HG03095 (cell line): ENCODE results near the gene THSD4.

Source experiments
- ATAC-seq: cut with Tn5 transposase; IDR thresholded peaks from one replicate; pipeline ENCODE4 v1.9.1; 2021; ENCODE audit warnings: moderate library complexity; ENCODE audit not compliant: unreplicated experiment

THSD4 gene

GRCh38 chr15:71632576-71633195, 517.4 kb downstream of the THSD4 start:
- no peak for ATAC-seq

- ATAC-seq = no peak
Observed at GRCh38 chr15:71634820-71635560, 519.7 kb downstream of the THSD4 start.

GRCh38 chr15:71635735-71636134, 520.5 kb downstream of the THSD4 start:
- ATAC-seq = no peak

GRCh38 chr15:71638876-71639275, 523.6 kb downstream of the THSD4 start:
- no peak for ATAC-seq

GRCh38 chr15:71639471-71639870, 524.2 kb downstream of the THSD4 start:
- ATAC-seq = no peak

- no peak for ATAC-seq
Observed at GRCh38 chr15:71643918-71644317, 528.6 kb downstream of the THSD4 start.

GRCh38 chr15:71646767-71647486, 531.7 kb downstream of the THSD4 start:
- no peak for ATAC-seq

- ATAC-seq = no peak
Observed at GRCh38 chr15:71647487-71647808, 532.2 kb downstream of the THSD4 start.

GRCh38 chr15:71648095-71648494, 532.8 kb downstream of the THSD4 start:
- ATAC-seq = no peak

- no peak for ATAC-seq
Observed at GRCh38 chr15:71649894-71650293, 534.6 kb downstream of the THSD4 start.

GRCh38 chr15:71650603-71651002, 535.3 kb downstream of the THSD4 start:
- ATAC-seq = no peak

- no peak for ATAC-seq
Observed at GRCh38 chr15:71651750-71652186, 536.5 kb downstream of the THSD4 start.

- ATAC-seq = no peak
Observed at GRCh38 chr15:71654042-71654719, 538.9 kb downstream of the THSD4 start.

- ATAC-seq = no peak
Observed at GRCh38 chr15:71654720-71655174, 539.5 kb downstream of the THSD4 start.

- no peak for ATAC-seq
Observed at GRCh38 chr15:71656425-71656824, 541.2 kb downstream of the THSD4 start.

GRCh38 chr15:71657141-71657540, 541.9 kb downstream of the THSD4 start:
- no peak for ATAC-seq

- no peak for ATAC-seq
Observed at GRCh38 chr15:71658036-71658435, 542.8 kb downstream of the THSD4 start.

- ATAC-seq = no peak
Observed at GRCh38 chr15:71658827-71659729, 543.8 kb downstream of the THSD4 start.

GRCh38 chr15:71659730-71660067, 544.4 kb downstream of the THSD4 start:
- no peak for ATAC-seq

GRCh38 chr15:71660501-71660900, 545.2 kb downstream of the THSD4 start:
- no peak for ATAC-seq

- ATAC-seq = no peak
Observed at GRCh38 chr15:71662306-71662705, 547.0 kb downstream of the THSD4 start.
